Measurements from ENCODE around the gene DIAPH3. TPM values are rescaled to one million over a fixed set of nuclear protein-coding genes. Genes with fewer than 3 reads are reported as not detected.

DIAPH3 gene
- polyA plus RNA-seq, 2 of the 4 experiments (the other 2 are of a cell fraction): 10.8 to 13.6 TPM

- POLR2A ChIA-PET: no interaction called here
- TF ChIP-seq HOXA7 (CRISPR knock-in tag; IDR thresholded peaks at IDR 0.05): no peak
- no peak for TF ChIP-seq EP300 (IDR thresholded peaks at IDR 0.05)
- no peak for TF ChIP-seq HMGXB4 (CRISPR knock-in tag; IDR thresholded peaks at IDR 0.05; ENCODE audit: borderline replicate concordance)
- no peak for TF ChIP-seq EHMT2 (IDR thresholded peaks at IDR 0.05; ENCODE audit: low read depth)
- TF ChIP-seq HEYL (CRISPR knock-in tag; IDR thresholded peaks at IDR 0.05): no peak
- no peak for TF ChIP-seq CBX8 (IDR thresholded peaks at IDR 0.05)
- TF ChIP-seq ZNF302 (CRISPR knock-in tag; IDR thresholded peaks at IDR 0.05): no peak
- no peak for TF ChIP-seq GATA3 (IDR thresholded peaks at IDR 0.05; ENCODE audit: borderline replicate concordance)
- no peak for TF ChIP-seq KDM5A (IDR thresholded peaks at IDR 0.05)
- no peak for TF ChIP-seq ESRRA (IDR thresholded peaks at IDR 0.05; ENCODE audit: borderline replicate concordance, low read length)
- no peak for TF ChIP-seq SMC3 (IDR thresholded peaks at IDR 0.05)
- TF ChIP-seq BCL3 (IDR thresholded peaks at IDR 0.05): no peak
- TF ChIP-seq NPAS2 (CRISPR knock-in tag; IDR thresholded peaks at IDR 0.05; ENCODE audit: borderline replicate concordance): no peak
- TF ChIP-seq TFCP2L1 (CRISPR knock-in tag; IDR thresholded peaks at IDR 0.05): no peak
- no peak for TF ChIP-seq MYC (IDR thresholded peaks at IDR 0.05; ENCODE audit: borderline replicate concordance, low read length)
- DNase-seq (ENCODE audit: low read depth in 1 of 2, low spot score in 1 of 2) (no peak), FAIRE-seq (no peak), ATAC-seq (no peak)
- no peak overlapping the region for H3K27ac ChIP-seq
- H3K4me3 ChIP-seq: no peak overlapping the region
- H3K4me2 ChIP-seq: no peak overlapping the region
- H3K9me3 ChIP-seq: no peaks in the 10 kb centered on the region
- H3K4me1 ChIP-seq: peaks cover 4% of the 10 kb centered on the region; the same call in 1 of the 3 replicates
- WGBS (ENCODE audit: missing lambda C conversion rate): 86% methylated on average over 1 of the region's 1 CpG
- CTCF ChIA-PET: interaction anchor here (0.6 kb wide), 1 partner anchor 182 kb away, joined by 4 read pairs; no protein-coding TSS in a partner anchor
Observed at GRCh38 chr13:59863621-59864020, 300.1 kb downstream of the DIAPH3 start.

- FAIRE-seq (no peak), ATAC-seq (no peak), DNase-seq (ENCODE audit: low read depth in 1 of 2, low spot score in 1 of 2) (no peak)
- WGBS (ENCODE audit: missing lambda C conversion rate): 88% methylated on average over 4 of the region's 4 CpGs
- H3K4me1 ChIP-seq: peaks cover 4% of the 10 kb centered on the region; the same call in 1 of the 3 replicates
- ChIA-PET POLR2A (no interaction called here), CTCF (no interaction called here)
- H3K27ac ChIP-seq: no peak overlapping the region
- TF ChIP-seq CHD4 (IDR thresholded peaks at IDR 0.05; ENCODE audit: borderline replicate concordance): no peak
- no peak for TF ChIP-seq USF2 (IDR thresholded peaks at IDR 0.05)
- no peak for TF ChIP-seq ATOH8 (CRISPR knock-in tag; IDR thresholded peaks at IDR 0.05; ENCODE audit: low read depth)
- TF ChIP-seq E2F6 (IDR thresholded peaks at IDR 0.05; ENCODE audit: borderline replicate concordance, low read depth): no peak
- TF ChIP-seq FOSL2 (IDR thresholded peaks at IDR 0.05): no peak
- TF ChIP-seq FOSL2 (CRISPR knock-in tag; IDR thresholded peaks at IDR 0.05): no peak
- TF ChIP-seq ZSCAN20 (CRISPR knock-in tag; IDR thresholded peaks at IDR 0.05): no peak
- no peak for TF ChIP-seq MAFK (IDR thresholded peaks at IDR 0.05; ENCODE audit: partially characterized antibody)
- TF ChIP-seq RCOR1 (IDR thresholded peaks at IDR 0.05; ENCODE audit: low read depth, low read length): no peak
- no peak for TF ChIP-seq BHLHE40 (IDR thresholded peaks at IDR 0.05; ENCODE audit: low read depth, low read length)
- TF ChIP-seq KDM1A (IDR thresholded peaks at IDR 0.05; ENCODE audit: low read depth): no peak
- no peak overlapping the region for H3K4me3 ChIP-seq
- H3K9me3 ChIP-seq: no peaks in the 10 kb centered on the region
- H3K4me2 ChIP-seq: no peak overlapping the region
Observed at GRCh38 chr13:59861676-59862075, 302.1 kb downstream of the DIAPH3 start.
